GM12878 (cell line): ENCODE results near the gene FNDC3B. TPM values are rescaled to one million over a fixed set of nuclear protein-coding genes. Genes with fewer than 3 reads are reported as not detected.

Source experiments
- BHLHE40 ChIP-seq, 2 experiments: fragments of 450-650 bp in 1 of 2; IDR thresholded peaks; 2 replicates each; pipeline ENCODE4 v1.6.1; 2011 to 2017; ENCODE audit warnings: low read depth in 2 of 2, borderline replicate concordance in 1 of 2, improper control_type of control experiment in 1 of 2, low read length in 1 of 2, mild to moderate bottlenecking in 1 of 2
- CTCF ChIP-seq, 3 experiments: IDR thresholded peaks in 2 of 3; conservative IDR thresholded peaks in 1 of 3; 2 replicates each; pipeline ENCODE4 v1.5.1; 2011; ENCODE audit warnings: low read depth in 3 of 3, low read length in 3 of 3, mild to moderate bottlenecking in 3 of 3, control low read depth in 2 of 3, moderate library complexity in 2 of 3, inconsistent platforms in 1 of 3, mixed read lengths in 1 of 3; ENCODE audit not compliant: control insufficient read depth in 2 of 3, insufficient read depth in 1 of 3; ENCODE audit errors: extremely low read depth in 1 of 3
- GABPA ChIP-seq: IDR thresholded peaks from 2 replicates; pipeline ENCODE4 v1.6.1; 2014; ENCODE audit warnings: antibody characterized with exemption, low read depth, mild to moderate bottlenecking, inconsistent platforms
- MXI1 ChIP-seq: fragments of 150-350 bp; IDR thresholded peaks from 2 replicates; pipeline ENCODE4 v1.6.1; 2011; ENCODE audit warnings: low read depth, mild to moderate bottlenecking, inconsistent platforms, low read length, improper control_type of control experiment
- NRF1 ChIP-seq: conservative IDR thresholded peaks from 2 replicates; pipeline ENCODE4 v1.6.1; 2011; ENCODE audit warnings: mild to moderate bottlenecking, low read depth, low read length, improper control_type of control experiment
- PML ChIP-seq: IDR thresholded peaks from 2 replicates; pipeline ENCODE4 v1.6.1; 2012; ENCODE audit warnings: low read length, inconsistent platforms
- PRDM15 ChIP-seq: fragments of 450-650 bp; formaldehyde crosslinking; IDR thresholded peaks from 2 replicates; pipeline ENCODE4 v1.4.0; 2020; ENCODE audit warnings: mild to moderate bottlenecking, moderate library complexity
- ZZZ3 ChIP-seq: IDR thresholded peaks from 2 replicates; pipeline ENCODE4 v1.6.1; 2011; ENCODE audit warnings: low read depth; ENCODE audit not compliant: control insufficient read depth, insufficient read length
- polyA plus RNA-seq, 11 experiments: library from polyadenylated mRNA; depleted of rRNA in 4 of 11; unstranded in 6 of 11; stranded (reverse) in 5 of 11; fragments of >200 nt; fragmentation: Nextera tagmentation in 4 of 11; fragmentation: Illumina TruSeq in 1 of 11; extraction: Ambion mirVana in 4 of 11; extraction: Trizol in 1 of 11; gene quantifications; 1 replicate in 1 of 11; 2 replicates in 10 of 11; pipeline versions ENCODE4 v1.2.1 to v1.2.3, GENCODE V29; 2011 to 2016; ENCODE audit warnings: inconsistent platforms in 2 of 11, missing spikeins in 2 of 11, low read depth in 1 of 11
- total RNA-seq, 4 experiments: library from RNA; depleted of rRNA in 3 of 4; stranded (reverse); fragments of >200 nt in 3 of 4; fragmentation: Illumina TruSeq in 1 of 4; extraction: Trizol in 1 of 4; gene quantifications; 2 replicates each; pipeline versions ENCODE4 v1.2.1 to v1.2.3, GENCODE V29; 2013 to 2021

FNDC3B gene
- total and polyA plus RNA-seq, 10 of the 15 experiments (the other 5 are each of a cell fraction or from before 2014, with no cell fraction given) = 7.9 to 35.0 (median 18.5) TPM

GRCh38 chr3:172373912-172374311 is 334.5 kb downstream of the FNDC3B start (continued):
- TF ChIP-seq PRDM15 (CRISPR knock-in tag) = no peak
- no peak for TF ChIP-seq BHLHE40 (IDR thresholded peaks at IDR 0.05; ENCODE audit: borderline replicate concordance in 1 of 2, low read depth in 2 of 2, low read length in 1 of 2)
- no peak for TF ChIP-seq CTCF (IDR thresholded peaks at IDR 0.05 in 2 of 3, conservative IDR thresholded peaks at IDR 0.05 in 1 of 3; ENCODE audit: control insufficient read depth in 2 of 3, extremely low read depth in 1 of 3, insufficient read depth in 1 of 3, low read depth in 3 of 3, low read length in 3 of 3)
- TF ChIP-seq GABPA = no peak
- no peak for TF ChIP-seq MXI1
- TF ChIP-seq ZZZ3 = no peak
- no peak for TF ChIP-seq NRF1
- TF ChIP-seq PML = no peak
- TF ChIP-seq, all 136 proteins: peak for 0
